SK-N-SH (cell line): ENCODE measurements around the gene COL4A5. TPM values are rescaled to one million over a fixed set of nuclear protein-coding genes. Genes with fewer than 3 reads are reported as not detected.

ENCODE experiments used
- CTCF ChIA-PET: fragments of 300-600, 350-600 bp; formaldehyde crosslinking; extraction: SDS; loops from one replicate; lab custom pipeline; 2021; lab: Yijun Ruan, JAX
- POLR2A ChIA-PET: fragments of 350-600 bp; sonication (Branson Sonifier 250); formaldehyde crosslinking; extraction: SDS; loops from one replicate; lab custom pipeline; 2020; ENCODE audit warnings: antibody characterized with exemption, inconsistent platforms; lab: Yijun Ruan, JAX
- DNase-seq: peaks from one replicate; pipeline ENCODE4 v3.0.0; 2012
- H2AFZ ChIP-seq: fragments of 200-600 bp; sonication (generic); 2 replicates; pipeline ENCODE4 v1.8.1; 2016; ENCODE audit warnings: antibody characterized with exemption, mild to moderate bottlenecking, low read depth
- H3F3A ChIP-seq: fragments of 200-600 bp; sonication (generic); replicated peaks from 2 replicates; pipeline ENCODE3; 2016; ENCODE audit warnings: antibody characterized with exemption, mild to moderate bottlenecking; ENCODE audit not compliant: insufficient read depth
- H3K27ac ChIP-seq, 2 experiments: fragments of 200-500 bp in 1 of 2; fragments of 200-600 bp in 1 of 2; sonication (Bioruptor generic) in 1 of 2; sonication (generic), shearing (Covaris generic) in 1 of 2; 2 replicates each; pipeline versions ENCODE4 v1.5.1 to v1.6.1; 2014 to 2016; ENCODE audit warnings: low read depth in 2 of 2, inconsistent platforms in 1 of 2, low read length in 1 of 2, mild to moderate bottlenecking in 1 of 2, mixed read lengths in 1 of 2
- H3K27me3 ChIP-seq: fragments of 200-600 bp; sonication (generic), shearing (Covaris generic); 2 replicates; pipeline ENCODE4 v1.6.1; 2016; ENCODE audit warnings: mixed run types; ENCODE audit not compliant: insufficient read depth
- H3K36me3 ChIP-seq, 2 experiments: fragments of 200-500 bp in 1 of 2; fragments of 200-600 bp in 1 of 2; sonication (Bioruptor generic) in 1 of 2; sonication (generic) in 1 of 2; replicated peaks in 1 of 2; 2 replicates each; pipeline versions ENCODE3 to v1.5.1; 2014 to 2016; ENCODE audit warnings: low read length in 1 of 2, mild to moderate bottlenecking in 1 of 2; ENCODE audit not compliant: insufficient read depth in 2 of 2, control insufficient read depth in 1 of 2
- H3K4me1 ChIP-seq, 2 experiments: fragments of 200-500 bp in 1 of 2; fragments of 200-600 bp in 1 of 2; sonication (Bioruptor generic) in 1 of 2; sonication (generic), shearing (Covaris generic) in 1 of 2; 2 replicates each; pipeline versions ENCODE4 v1.5.1 to v1.6.1; 2014 to 2016; ENCODE audit warnings: low read depth in 1 of 2, low read length in 1 of 2, mixed run types in 1 of 2; ENCODE audit not compliant: insufficient read depth in 2 of 2, control insufficient read depth in 1 of 2
- H3K4me2 ChIP-seq: fragments of 200-600 bp; sonication (generic), shearing (Covaris generic); 2 replicates; pipeline ENCODE4 v1.6.1; 2017; ENCODE audit warnings: mixed run types
- H3K4me3 ChIP-seq, 2 experiments: fragments of 200-500 bp in 1 of 2; fragments of 200-600 bp in 1 of 2; sonication (Bioruptor generic) in 1 of 2; sonication (generic), shearing (Covaris generic) in 1 of 2; 2 replicates each; pipeline versions ENCODE4 v1.5.1 to v1.8.1; 2014 to 2016; ENCODE audit warnings: low read depth in 2 of 2, inconsistent platforms in 1 of 2, low read length in 1 of 2, mild to moderate bottlenecking in 1 of 2, mixed read lengths in 1 of 2, moderate library complexity in 1 of 2
- H3K79me2 ChIP-seq: fragments of 200-600 bp; sonication (generic); 2 replicates; pipeline ENCODE4 v1.8.1; 2017; ENCODE audit warnings: mild to moderate bottlenecking; ENCODE audit not compliant: insufficient read depth
- H3K9ac ChIP-seq: fragments of 200-600 bp; sonication (generic); 2 replicates; pipeline ENCODE4 v1.6.1; 2017; ENCODE audit warnings: mixed run types
- H3K9me2 ChIP-seq: fragments of 200-600 bp; sonication (generic); 2 replicates; pipeline ENCODE4 v1.6.1; 2017; ENCODE audit warnings: mixed run types
- H3K9me3 ChIP-seq: fragments of 200-600 bp; sonication (generic); 2 replicates; pipeline ENCODE4 v1.6.1; 2017; ENCODE audit warnings: mixed run types, mild to moderate bottlenecking, moderate library complexity
- H4K20me1 ChIP-seq: fragments of 200-600 bp; sonication (generic); 2 replicates; pipeline ENCODE4 v1.6.1; 2017; ENCODE audit warnings: mild to moderate bottlenecking, mixed run types; ENCODE audit not compliant: insufficient read depth
- EP300 ChIP-seq, 2 experiments: IDR thresholded peaks; 2 replicates each; pipeline versions ENCODE4 v1.4.0 to v1.6.1; 2012; ENCODE audit warnings: borderline replicate concordance in 1 of 2, low read depth in 1 of 2, low read length in 1 of 2
- EZH2phosphoT487 ChIP-seq: fragments of 200-600 bp; sonication (generic); IDR thresholded peaks from 2 replicates; pipeline ENCODE4 v1.6.1; 2017; ENCODE audit warnings: low read depth, mixed run types, mild to moderate bottlenecking, antibody characterized with exemption, moderate library complexity, borderline replicate concordance
- FOSL2 ChIP-seq: IDR thresholded peaks from 2 replicates; pipeline ENCODE4 v1.4.0; 2012; ENCODE audit warnings: low read depth, mild to moderate bottlenecking, moderate library complexity, borderline replicate concordance
- MAX ChIP-seq: IDR thresholded peaks from 2 replicates; pipeline ENCODE4 v1.4.0; 2012; ENCODE audit warnings: low read depth
- MXI1 ChIP-seq: IDR thresholded peaks from 2 replicates; pipeline ENCODE4 v1.6.1; 2012; ENCODE audit warnings: mild to moderate bottlenecking, low read depth, low read length, improper control_type of control experiment
- POLR2AphosphoS5 ChIP-seq: IDR thresholded peaks from 2 replicates; pipeline ENCODE4 v1.6.1; 2012; ENCODE audit warnings: low read depth, low read length
- RAD21 ChIP-seq: IDR thresholded peaks from 2 replicates; pipeline ENCODE4 v1.6.1; 2012; ENCODE audit warnings: mild to moderate bottlenecking, low read length
- RCOR1 ChIP-seq: fragments of 150-350 bp; IDR thresholded peaks from 2 replicates; pipeline ENCODE4 v1.6.1; 2017; ENCODE audit warnings: antibody characterized with exemption, low read length
- RFX5 ChIP-seq: IDR thresholded peaks from 2 replicates; pipeline ENCODE4 v1.6.1; 2012; ENCODE audit warnings: mild to moderate bottlenecking, improper control_type of control experiment, low read length
- SIN3A ChIP-seq: IDR thresholded peaks from 2 replicates; pipeline ENCODE4 v1.6.1; 2012; ENCODE audit warnings: low read depth, mild to moderate bottlenecking, low read length, moderate library complexity, borderline replicate concordance
- USF1 ChIP-seq: IDR thresholded peaks from 2 replicates; pipeline ENCODE4 v1.4.0; 2012; ENCODE audit warnings: low read depth, borderline replicate concordance
- USF2 ChIP-seq: fragments of 150-350 bp; IDR thresholded peaks from 2 replicates; pipeline ENCODE4 v1.6.1; 2017; ENCODE audit warnings: antibody characterized with exemption, low read length, low read depth, borderline replicate concordance
- ZBTB33 ChIP-seq: IDR thresholded peaks from 2 replicates; pipeline ENCODE4 v1.4.0; 2012; ENCODE audit warnings: low read depth, borderline replicate concordance
- WGBS: methylation state at CpG from one replicate; pipeline ENCODE4 v1.1.6; 2017; ENCODE audit warnings: low lambda C conversion rate; 5-methylcytosine and 5-hydroxymethylcytosine counted together
- polyA plus RNA-seq, 3 experiments: library from polyadenylated mRNA; depleted of rRNA; stranded (reverse); fragments of >200 nt; gene quantifications; 2 replicates each; pipeline ENCODE4 v1.2.3, GENCODE V29; 2012

COL4A5 gene
- polyA plus RNA-seq, 1 of the 3 experiments (the other 2 are of a cell fraction): 0.02 TPM

DNA sequence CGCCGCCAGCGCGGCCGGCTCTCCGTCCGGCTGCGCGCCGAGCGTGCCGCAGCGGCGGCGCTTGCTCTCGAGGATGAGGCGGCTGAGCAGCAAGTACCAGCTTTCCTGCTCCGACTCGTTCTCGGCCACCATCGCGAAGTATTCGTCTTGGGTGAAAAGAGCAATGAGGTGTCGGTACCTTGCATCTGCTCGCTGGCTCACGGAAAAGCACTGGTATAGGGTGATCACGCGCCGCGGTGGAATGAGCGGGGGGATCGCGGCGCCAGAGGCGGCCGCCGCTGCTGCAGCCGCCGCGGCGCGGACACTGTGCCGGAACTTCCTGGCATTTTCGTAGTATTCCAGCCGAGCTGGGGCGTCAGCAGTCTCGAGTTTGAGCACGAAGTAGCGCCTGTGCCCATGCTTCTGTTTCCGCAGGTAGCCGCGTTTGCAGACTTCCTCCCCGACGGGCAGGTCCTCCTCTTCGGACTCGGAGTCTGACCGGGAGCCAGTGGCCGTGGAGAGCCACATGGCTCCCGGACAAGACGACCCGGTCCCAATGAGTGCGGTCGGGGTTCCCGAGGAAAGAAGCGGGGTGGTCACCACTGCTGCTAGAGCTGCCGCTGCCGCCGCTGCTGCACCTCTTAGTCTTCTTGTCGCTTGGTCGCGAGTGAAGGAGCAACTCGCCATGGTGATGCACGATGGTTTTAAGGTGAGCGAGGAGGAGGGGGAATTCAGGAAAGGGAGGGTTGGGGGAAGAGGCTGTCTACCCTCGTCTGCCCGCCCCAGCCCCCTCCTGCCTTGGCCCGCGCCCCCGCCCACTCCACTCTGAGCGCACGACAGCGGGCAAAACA is 296.3 kb downstream of the COL4A5 start (continued):
- no peak for TF ChIP-seq SIN3A
- TF ChIP-seq EP300 (IDR thresholded peaks at IDR 0.05; ENCODE audit: borderline replicate concordance in 1 of 2, low read depth in 1 of 2, low read length in 1 of 2): no peak
- no peak for TF ChIP-seq RFX5
- TF ChIP-seq FOSL2: no peak
- TF ChIP-seq EZH2phosphoT487: no peak
- TF ChIP-seq USF2: no peak

GRCh38 chrX:108736509-108737479 is 297.2 kb downstream of the COL4A5 start, which contains the start of gene IRS4:
Gene IRS4 (minus strand): TSS chrX:108736563.
- no peaks in the 10 kb centered on the region for H4K20me1 ChIP-seq
- H3K4me1 ChIP-seq: no peaks in the 10 kb centered on the region; a peak in 1 of 4 replicates
- H3K79me2 ChIP-seq: no peaks in the 10 kb centered on the region
- ChIA-PET POLR2A (no interaction called here), CTCF (interaction anchor here (1.9 kb wide), 1 partner anchor 11 kb away, joined by 5 read pairs; no protein-coding TSS in a partner anchor)
- 10% methylated on average over 38 of the region's 62 CpGs for WGBS
- H3K9me2 ChIP-seq: no peaks in the 10 kb centered on the region
- H3K4me2 ChIP-seq: peak within 1 kb of the TSS; percentile 37; the same call in 1 of the 2 replicates
- no peak within 1 kb of the TSS for H2AFZ ChIP-seq
- DNase-seq: peak; percentile 46
- peaks cover 59% of the 10 kb centered on the region for H3K27me3 ChIP-seq
- no peak within 1 kb of the TSS for H3K27ac ChIP-seq
- H3F3A ChIP-seq: no peaks in the 10 kb centered on the region
- H3K9ac ChIP-seq: no peak within 1 kb of the TSS
- H3K4me3 ChIP-seq: peak within 1 kb of the TSS in 1 of 2 experiments; percentile 12; a peak in 1 of 4 replicates
- TF ChIP-seq USF1 (0 out of 2 replicates have a peak, but pooled peaks have one; percentile 29), POLR2AphosphoS5 (no peak)
- H3K36me3 ChIP-seq: no peaks in the 10 kb centered on the region
- H3K9me3 ChIP-seq: no peaks in the 10 kb centered on the region

DNA sequence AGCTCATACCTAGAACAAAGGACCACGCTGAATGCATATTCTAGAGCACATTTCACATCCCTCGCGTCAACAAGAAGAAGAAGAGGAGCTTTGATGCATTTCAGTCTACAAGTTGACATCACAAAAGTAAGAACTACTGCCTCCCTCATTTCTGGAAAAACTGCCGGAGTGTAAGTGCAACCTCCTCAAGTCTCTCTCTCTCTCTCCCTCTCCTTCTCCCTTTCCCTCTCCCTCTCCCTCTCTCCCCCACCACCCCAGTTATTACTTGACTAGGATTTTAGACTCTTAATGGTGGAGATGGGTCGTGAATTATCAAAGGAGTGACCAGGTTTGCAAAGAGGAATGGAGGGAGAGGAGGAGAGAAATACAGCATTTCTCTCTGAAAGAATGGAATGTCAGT is 298.1 kb downstream of the COL4A5 start:
- Histone ChIP-seq H2AFZ (no peak overlapping the region), H3K9me2 (no peaks in the 10 kb centered on the region), H3K4me3 (no peak overlapping the region), H3K4me2 (no peak overlapping the region), H3K79me2 (no peaks in the 10 kb centered on the region), H3K9ac (no peak overlapping the region), H3K4me1 (no peaks in the 10 kb centered on the region; a peak in 1 of 4 replicates), H3K9me3 (no peaks in the 10 kb centered on the region), H3K27me3 (peaks cover 51% of the 10 kb centered on the region), H3K36me3 (no peaks in the 10 kb centered on the region), H3K27ac (no peak overlapping the region), H4K20me1 (no peaks in the 10 kb centered on the region), H3F3A (no peaks in the 10 kb centered on the region)
- ChIA-PET POLR2A (no interaction called here), CTCF (no interaction called here)
- no peak for DNase-seq
- WGBS: 9% methylated on average over 5 of the region's 5 CpGs
- TF ChIP-seq RAD21: no peak
- TF ChIP-seq ZBTB33: no peak
- TF ChIP-seq USF1: no peak
- TF ChIP-seq MXI1: no peak
- no peak for TF ChIP-seq RCOR1
- TF ChIP-seq POLR2AphosphoS5: no peak
- TF ChIP-seq FOSL2: no peak
- no peak for TF ChIP-seq USF2
- no peak for TF ChIP-seq MAX
